Measurements from ENCODE around the gene IFIT5.
"Not testable (repeated sequence)": the region's sequence is repeated elsewhere in the genome, so short reads cannot be mapped to it uniquely, and the experiment has no call there.

IFIT5 gene

GRCh38 chr10:89438525-89438924, 24.2 kb downstream of the IFIT5 start:
- DNase-seq = no peak

DNA sequence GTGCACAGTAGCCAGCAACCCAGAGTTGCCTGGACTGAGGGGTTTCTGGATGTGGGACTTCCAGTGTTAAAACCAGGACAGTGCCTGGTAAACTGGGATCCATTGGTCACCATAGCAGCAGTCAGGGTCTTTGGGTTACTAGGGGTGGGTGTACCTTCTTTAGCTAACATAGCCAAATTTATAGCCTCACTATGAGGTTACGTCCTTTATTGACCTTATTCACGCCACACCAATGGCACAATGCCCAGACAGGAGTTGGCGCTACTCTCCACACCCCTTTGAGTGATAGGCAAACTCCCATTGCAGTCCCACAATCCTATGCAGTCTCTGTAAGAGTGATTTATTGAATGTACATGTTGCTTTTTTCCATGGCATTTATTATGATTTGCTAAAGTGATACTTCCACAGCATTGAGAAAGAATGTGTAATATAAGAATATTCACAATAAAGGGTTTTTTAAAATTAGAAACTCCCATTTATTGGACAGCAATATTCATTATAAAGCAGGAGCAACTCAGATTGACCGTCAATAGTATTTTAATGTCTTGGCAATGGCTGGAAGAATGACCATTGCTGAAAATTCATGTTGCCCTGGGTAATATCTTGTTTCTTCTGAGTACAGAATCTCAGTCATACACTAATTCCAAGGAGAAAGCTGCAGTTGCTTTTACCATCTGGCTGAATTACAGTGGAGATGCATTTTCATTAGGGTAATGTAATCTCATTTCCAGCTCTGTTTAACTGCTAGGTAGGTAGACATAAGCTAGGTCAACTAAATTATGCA, 26.1 kb downstream of the IFIT5 start:
- DNase-seq = no peak

DNA sequence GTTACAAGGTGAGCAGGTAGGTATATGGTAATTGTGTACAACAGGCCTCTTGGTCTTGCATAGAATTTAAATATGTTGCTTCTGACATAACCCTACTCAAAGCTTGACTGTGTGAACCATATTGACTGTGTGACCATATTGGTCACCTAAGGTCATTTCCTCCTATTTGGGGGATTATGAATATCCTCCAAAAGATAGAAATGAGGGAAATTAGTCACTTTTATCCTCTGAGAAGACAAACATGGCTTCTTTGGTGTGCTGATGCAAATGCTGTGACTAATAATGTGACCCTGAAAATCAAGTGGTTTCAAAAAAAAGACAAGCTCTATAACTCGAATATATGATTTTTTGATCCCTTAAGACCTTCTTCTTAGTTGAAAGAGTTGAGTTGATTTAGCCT, 27.9 kb downstream of the IFIT5 start:
- no peak for DNase-seq

GRCh38 chr10:89444819-89445218, 30.5 kb downstream of the IFIT5 start:
- not testable (repeated sequence) for DNase-seq

DNA sequence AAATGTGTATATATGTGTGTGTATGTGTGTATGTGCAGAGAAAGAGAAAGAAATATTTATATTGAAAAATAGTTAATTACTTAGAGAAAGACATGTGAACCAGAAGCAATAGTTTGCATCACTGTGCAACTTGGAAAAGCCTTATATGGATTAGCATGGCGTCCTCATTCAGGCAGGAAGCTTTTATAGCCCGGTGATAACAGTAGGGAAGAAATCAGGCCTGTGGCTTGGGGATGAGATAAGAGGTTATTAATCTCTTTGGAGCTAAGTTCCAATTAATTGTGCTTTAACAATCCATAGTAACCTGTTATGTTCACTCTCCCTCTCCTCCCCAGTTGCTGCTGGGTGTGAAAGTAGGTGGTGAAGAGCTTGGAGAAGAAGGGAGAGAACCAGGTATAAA, 36.5 kb downstream of the IFIT5 start:
- no peak for DNase-seq

- DNase-seq = no peak
Observed at GRCh38 chr10:89452193-89452592, 37.8 kb downstream of the IFIT5 start.

- no peak for DNase-seq
Observed at GRCh38 chr10:89454561-89455347, 40.4 kb downstream of the IFIT5 start.

- no peak for DNase-seq
Observed at GRCh38 chr10:89458291-89458690, 43.9 kb downstream of the IFIT5 start.

DNA sequence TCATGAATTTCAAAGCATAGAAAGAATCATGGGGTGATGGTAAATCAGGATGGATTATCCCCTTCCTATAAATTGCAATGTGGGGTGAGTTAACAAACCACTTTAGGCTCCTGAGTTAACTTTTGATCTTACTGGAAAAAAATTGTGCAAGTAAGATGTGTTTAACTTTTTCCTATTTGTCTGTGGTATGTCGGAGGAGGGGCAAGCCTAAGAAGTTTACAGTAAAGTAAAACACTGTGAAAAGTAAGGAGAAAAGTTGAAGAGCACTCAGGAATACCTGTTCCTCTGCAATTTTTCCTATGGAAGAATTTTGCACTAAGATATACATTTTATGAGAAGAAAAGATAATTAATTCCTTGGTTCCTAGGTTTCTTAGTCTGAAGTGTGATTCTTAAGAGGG, 44.4 kb downstream of the IFIT5 start:
- no peak for DNase-seq

DNA sequence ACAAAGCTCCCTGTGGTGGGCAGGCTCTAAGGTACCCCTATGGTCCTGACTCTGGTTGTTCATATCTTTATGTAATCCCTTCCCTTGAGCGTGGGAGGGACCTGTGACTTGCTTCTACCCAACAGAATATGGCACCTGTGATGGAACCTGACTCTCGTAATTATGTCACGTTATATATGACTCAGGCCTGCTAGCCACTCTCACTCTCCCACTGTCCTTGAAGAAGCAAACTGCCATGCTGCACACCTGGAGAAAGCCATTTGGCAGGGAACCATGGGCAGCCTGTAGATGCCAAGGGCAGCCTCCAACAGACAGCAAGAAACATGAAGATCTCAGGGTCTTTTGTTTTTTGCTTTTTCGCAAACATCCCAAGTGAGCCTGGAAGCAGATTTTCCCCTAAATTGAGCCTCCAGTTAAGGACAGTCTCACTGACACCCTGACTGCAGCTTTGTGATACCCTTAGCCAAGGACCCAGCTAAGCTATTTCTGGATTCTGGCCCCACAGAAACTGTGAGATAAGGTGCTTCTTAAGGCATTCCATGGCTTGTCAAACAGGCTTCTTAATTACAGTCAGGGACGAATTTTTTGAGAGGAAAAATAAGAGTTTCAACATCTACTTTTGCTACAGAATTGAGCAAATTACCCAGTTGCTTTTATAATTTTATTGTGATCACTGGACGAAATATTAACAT, 49.6 kb downstream of the IFIT5 start:
- no peak for DNase-seq

GRCh38 chr10:89465196-89465595, 50.8 kb downstream of the IFIT5 start:
- DNase-seq = no peak

DNA sequence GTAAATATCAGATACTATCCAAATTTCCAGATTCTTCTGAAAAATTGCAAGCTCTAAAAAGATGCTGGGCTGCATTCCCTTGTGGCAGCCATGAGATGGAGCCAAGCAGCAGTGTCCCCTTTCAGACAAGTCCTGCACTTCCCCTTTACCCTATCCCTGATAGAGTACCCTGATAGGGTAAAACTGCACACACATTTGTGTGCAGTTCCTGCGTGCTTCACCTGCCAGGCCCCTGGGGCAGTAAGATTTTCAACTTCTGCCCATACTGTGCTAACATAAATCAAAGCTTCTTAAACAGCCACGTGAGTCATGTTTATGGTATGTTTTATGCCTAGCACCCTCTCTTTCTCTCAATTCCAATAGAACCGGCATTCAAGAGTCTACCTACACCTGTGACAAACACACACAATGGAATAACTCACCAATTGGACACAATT, 52.2 kb downstream of the IFIT5 start:
- DNase-seq = no peak

DNA sequence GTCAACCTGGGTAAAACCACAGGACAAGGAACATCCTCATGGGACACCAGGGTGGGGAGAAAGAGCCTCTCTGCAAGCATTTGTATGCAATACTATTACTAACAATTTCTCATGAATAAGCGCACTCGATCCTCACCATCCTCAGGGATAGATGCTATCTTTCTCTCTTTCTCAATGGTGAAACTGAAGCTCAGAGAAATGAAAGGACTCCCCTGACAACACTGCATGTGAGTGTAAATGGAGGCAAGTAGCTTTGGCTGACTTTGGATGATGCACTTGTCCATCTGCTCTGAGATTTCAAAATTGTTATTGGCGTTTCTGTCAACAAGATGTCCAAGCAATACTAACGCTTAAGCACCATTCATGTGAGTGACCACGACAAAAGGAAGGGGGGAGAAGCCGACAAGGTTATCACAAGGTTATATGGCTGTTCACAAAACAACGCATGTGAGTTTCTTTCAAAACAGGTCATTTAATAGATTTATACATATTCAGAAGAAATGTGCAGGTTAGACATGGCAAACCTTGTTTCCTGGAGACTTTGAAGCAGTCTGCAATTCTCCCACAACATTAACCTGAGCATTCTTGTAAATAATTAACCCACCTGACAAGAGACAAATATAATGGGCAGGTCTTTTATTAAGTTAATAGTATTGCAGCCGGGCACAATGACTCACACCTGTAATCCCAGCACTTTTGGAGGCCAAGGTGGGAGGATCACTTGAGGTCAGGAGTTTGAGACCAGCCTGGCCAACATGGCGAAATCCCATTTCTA, 54.0 kb downstream of the IFIT5 start:
- no peak for DNase-seq

- no peak for DNase-seq
Observed at GRCh38 chr10:89469517-89469916, 55.1 kb downstream of the IFIT5 start.
